MM.1S (cell line): ENCODE results near the gene IPCEF1.

Experiments
- EZH2 ChIP-seq: fragments of 300-600 bp; sonication (generic); optimal IDR thresholded peaks from 2 replicates; pipeline ENCODE3; 2017; ENCODE audit warnings: low read depth, mild to moderate bottlenecking, antibody characterized with exemption, low read length, mixed read lengths
- TF ChIP-seq, protein P1 (sequence below): fragments of 300-600 bp; sonication (generic); IDR thresholded peaks from 2 replicates; pipeline ENCODE4 v1.5.1; 2016; ENCODE audit warnings: antibody characterized with exemption, low read length, mixed read lengths

DNA sequence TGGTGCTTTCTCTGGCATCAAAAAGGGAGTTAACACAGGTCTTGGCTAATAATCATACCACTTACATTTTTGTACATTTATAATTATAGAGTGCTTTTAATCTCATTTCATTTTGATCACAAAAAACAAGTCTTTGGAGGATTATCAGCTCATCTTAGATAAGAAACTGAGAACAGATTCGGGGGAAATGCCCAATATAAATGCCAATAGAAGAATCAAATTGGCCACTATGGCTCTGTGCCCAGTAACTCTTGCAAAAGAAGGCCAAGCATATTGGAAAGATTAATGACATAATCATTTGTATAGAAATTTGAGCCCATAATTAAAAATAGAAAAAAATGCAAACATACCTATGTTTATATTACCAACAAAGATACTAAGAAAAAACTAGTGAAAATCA is 42.5 kb downstream of the IPCEF1 start:
- TF ChIP-seq, protein P1, sequence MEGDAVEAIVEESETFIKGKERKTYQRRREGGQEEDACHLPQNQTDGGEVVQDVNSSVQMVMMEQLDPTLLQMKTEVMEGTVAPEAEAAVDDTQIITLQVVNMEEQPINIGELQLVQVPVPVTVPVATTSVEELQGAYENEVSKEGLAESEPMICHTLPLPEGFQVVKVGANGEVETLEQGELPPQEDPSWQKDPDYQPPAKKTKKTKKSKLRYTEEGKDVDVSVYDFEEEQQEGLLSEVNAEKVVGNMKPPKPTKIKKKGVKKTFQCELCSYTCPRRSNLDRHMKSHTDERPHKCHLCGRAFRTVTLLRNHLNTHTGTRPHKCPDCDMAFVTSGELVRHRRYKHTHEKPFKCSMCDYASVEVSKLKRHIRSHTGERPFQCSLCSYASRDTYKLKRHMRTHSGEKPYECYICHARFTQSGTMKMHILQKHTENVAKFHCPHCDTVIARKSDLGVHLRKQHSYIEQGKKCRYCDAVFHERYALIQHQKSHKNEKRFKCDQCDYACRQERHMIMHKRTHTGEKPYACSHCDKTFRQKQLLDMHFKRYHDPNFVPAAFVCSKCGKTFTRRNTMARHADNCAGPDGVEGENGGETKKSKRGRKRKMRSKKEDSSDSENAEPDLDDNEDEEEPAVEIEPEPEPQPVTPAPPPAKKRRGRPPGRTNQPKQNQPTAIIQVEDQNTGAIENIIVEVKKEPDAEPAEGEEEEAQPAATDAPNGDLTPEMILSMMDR = no peak
- no peak for TF ChIP-seq EZH2
